H1 (cell line): ENCODE results near the gene ASCL1.

ENCODE experiments used
- CBX5 ChIP-seq: fragments of 300-800, 300-1000 bp; sonication (generic); IDR thresholded peaks from 2 replicates; pipeline ENCODE4 v1.7.1; 2016; ENCODE audit warnings: antibody characterized with exemption, low read length, low read depth
- CEBPB ChIP-seq: IDR thresholded peaks from 2 replicates; pipeline ENCODE4 v1.6.1; 2012; ENCODE audit warnings: low read depth, low read length
- CTCF ChIP-seq, 3 experiments: IDR thresholded peaks; 1 replicate in 2 of 3; 2 replicates in 1 of 3; pipeline versions ENCODE4 v1.5.1 to v1.6.1; 2011; ENCODE audit warnings: low read length in 3 of 3, mild to moderate bottlenecking in 3 of 3, inconsistent platforms in 2 of 3, low read depth in 1 of 3, moderate library complexity in 1 of 3; ENCODE audit not compliant: insufficient read depth in 1 of 3; ENCODE audit errors: control extremely low read depth in 1 of 3
- EP300 ChIP-seq, 2 experiments: IDR thresholded peaks; 1 replicate in 1 of 2; 2 replicates in 1 of 2; pipeline ENCODE4 v1.6.1; 2011 to 2012; ENCODE audit warnings: low read depth in 2 of 2, low read length in 2 of 2, mild to moderate bottlenecking in 2 of 2, borderline replicate concordance in 1 of 2, inconsistent platforms in 1 of 2, moderate library complexity in 1 of 2
- POLR2AphosphoS5 ChIP-seq: IDR thresholded peaks from 2 replicates; pipeline ENCODE4 v1.6.1; 2011; ENCODE audit warnings: low read depth, low read length
- TEAD4 ChIP-seq: IDR thresholded peaks from 2 replicates; pipeline ENCODE4 v1.6.1; 2012; ENCODE audit warnings: low read depth, low read length, inconsistent platforms, mixed read lengths
- YY1 ChIP-seq: IDR thresholded peaks from 2 replicates; pipeline ENCODE4 v1.6.1; 2011; ENCODE audit warnings: low read depth, mild to moderate bottlenecking, low read length
- TF ChIP-seq, protein P1 (sequence below): fragments of 300-600 bp; sonication (generic); IDR thresholded peaks from 2 replicates; pipeline ENCODE4 v1.7.1; 2012; ENCODE audit warnings: low read length, moderate library complexity, mild to moderate bottlenecking, inconsistent platforms; ENCODE audit not compliant: insufficient replicate concordance

DNA sequence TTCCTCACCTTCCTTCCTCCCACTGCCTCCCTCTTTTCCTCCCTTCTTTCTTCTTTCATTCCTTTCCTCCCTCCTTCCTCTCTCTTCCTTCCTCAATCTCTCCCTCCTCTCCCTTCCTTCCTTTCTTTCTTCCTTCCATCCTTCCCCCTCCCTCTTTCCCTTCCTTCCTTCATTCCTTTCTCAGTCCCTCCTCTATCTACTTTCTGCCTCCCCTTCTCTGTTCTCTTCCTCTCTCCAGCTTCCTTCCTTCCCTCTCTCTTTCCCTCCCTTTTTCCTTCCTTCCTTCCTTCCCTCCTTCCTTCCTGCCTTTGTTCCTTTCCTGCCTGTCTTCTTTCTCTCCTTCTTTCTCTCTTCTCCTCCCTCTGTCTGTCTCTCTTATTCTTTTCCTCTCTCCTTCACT is 16.1 kb downstream of the ASCL1 start:
- TF ChIP-seq, protein P1, sequence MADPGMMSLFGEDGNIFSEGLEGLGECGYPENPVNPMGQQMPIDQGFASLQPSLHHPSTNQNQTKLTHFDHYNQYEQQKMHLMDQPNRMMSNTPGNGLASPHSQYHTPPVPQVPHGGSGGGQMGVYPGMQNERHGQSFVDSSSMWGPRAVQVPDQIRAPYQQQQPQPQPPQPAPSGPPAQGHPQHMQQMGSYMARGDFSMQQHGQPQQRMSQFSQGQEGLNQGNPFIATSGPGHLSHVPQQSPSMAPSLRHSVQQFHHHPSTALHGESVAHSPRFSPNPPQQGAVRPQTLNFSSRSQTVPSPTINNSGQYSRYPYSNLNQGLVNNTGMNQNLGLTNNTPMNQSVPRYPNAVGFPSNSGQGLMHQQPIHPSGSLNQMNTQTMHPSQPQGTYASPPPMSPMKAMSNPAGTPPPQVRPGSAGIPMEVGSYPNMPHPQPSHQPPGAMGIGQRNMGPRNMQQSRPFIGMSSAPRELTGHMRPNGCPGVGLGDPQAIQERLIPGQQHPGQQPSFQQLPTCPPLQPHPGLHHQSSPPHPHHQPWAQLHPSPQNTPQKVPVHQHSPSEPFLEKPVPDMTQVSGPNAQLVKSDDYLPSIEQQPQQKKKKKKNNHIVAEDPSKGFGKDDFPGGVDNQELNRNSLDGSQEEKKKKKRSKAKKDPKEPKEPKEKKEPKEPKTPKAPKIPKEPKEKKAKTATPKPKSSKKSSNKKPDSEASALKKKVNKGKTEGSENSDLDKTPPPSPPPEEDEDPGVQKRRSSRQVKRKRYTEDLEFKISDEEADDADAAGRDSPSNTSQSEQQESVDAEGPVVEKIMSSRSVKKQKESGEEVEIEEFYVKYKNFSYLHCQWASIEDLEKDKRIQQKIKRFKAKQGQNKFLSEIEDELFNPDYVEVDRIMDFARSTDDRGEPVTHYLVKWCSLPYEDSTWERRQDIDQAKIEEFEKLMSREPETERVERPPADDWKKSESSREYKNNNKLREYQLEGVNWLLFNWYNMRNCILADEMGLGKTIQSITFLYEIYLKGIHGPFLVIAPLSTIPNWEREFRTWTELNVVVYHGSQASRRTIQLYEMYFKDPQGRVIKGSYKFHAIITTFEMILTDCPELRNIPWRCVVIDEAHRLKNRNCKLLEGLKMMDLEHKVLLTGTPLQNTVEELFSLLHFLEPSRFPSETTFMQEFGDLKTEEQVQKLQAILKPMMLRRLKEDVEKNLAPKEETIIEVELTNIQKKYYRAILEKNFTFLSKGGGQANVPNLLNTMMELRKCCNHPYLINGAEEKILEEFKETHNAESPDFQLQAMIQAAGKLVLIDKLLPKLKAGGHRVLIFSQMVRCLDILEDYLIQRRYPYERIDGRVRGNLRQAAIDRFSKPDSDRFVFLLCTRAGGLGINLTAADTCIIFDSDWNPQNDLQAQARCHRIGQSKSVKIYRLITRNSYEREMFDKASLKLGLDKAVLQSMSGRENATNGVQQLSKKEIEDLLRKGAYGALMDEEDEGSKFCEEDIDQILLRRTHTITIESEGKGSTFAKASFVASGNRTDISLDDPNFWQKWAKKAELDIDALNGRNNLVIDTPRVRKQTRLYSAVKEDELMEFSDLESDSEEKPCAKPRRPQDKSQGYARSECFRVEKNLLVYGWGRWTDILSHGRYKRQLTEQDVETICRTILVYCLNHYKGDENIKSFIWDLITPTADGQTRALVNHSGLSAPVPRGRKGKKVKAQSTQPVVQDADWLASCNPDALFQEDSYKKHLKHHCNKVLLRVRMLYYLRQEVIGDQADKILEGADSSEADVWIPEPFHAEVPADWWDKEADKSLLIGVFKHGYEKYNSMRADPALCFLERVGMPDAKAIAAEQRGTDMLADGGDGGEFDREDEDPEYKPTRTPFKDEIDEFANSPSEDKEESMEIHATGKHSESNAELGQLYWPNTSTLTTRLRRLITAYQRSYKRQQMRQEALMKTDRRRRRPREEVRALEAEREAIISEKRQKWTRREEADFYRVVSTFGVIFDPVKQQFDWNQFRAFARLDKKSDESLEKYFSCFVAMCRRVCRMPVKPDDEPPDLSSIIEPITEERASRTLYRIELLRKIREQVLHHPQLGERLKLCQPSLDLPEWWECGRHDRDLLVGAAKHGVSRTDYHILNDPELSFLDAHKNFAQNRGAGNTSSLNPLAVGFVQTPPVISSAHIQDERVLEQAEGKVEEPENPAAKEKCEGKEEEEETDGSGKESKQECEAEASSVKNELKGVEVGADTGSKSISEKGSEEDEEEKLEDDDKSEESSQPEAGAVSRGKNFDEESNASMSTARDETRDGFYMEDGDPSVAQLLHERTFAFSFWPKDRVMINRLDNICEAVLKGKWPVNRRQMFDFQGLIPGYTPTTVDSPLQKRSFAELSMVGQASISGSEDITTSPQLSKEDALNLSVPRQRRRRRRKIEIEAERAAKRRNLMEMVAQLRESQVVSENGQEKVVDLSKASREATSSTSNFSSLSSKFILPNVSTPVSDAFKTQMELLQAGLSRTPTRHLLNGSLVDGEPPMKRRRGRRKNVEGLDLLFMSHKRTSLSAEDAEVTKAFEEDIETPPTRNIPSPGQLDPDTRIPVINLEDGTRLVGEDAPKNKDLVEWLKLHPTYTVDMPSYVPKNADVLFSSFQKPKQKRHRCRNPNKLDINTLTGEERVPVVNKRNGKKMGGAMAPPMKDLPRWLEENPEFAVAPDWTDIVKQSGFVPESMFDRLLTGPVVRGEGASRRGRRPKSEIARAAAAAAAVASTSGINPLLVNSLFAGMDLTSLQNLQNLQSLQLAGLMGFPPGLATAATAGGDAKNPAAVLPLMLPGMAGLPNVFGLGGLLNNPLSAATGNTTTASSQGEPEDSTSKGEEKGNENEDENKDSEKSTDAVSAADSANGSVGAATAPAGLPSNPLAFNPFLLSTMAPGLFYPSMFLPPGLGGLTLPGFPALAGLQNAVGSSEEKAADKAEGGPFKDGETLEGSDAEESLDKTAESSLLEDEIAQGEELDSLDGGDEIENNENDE, result no peak
- TF ChIP-seq TEAD4 (no peak), CEBPB (no peak), POLR2AphosphoS5 (no peak), CTCF (IDR thresholded peaks at IDR 0.05; ENCODE audit: control extremely low read depth in 1 of 3, insufficient read depth in 1 of 3, low read depth in 1 of 3, low read length in 3 of 3) (no peak), EP300 (IDR thresholded peaks at IDR 0.05; ENCODE audit: borderline replicate concordance in 1 of 2, low read depth in 2 of 2, low read length in 2 of 2) (no peak), YY1 (no peak), CBX5 (no peak)
